T-helper 1 cell treated with Interleukin-12 subunit alpha and Interleukin-12 subunit beta and Interleukin-4 antibody, amounts not matched to agents 30 ng/mL and 1 ng/mL, for 36 hours (primary cell): ENCODE data around the gene FARP2. TPM values are rescaled to one million over a fixed set of nuclear protein-coding genes. Genes with fewer than 3 reads are reported as not detected.
"Not testable (repeated sequence)": the region's sequence is repeated elsewhere in the genome, so short reads cannot be mapped to it uniquely, and the experiment has no call there.

ENCODE experiments used
- intact Hi-C: fragments of 100-400 bp; cut with micrococcal nuclease; formaldehyde crosslinking; loops from one replicate; pipeline ENCODE4 v1.15.1; 2024
- total RNA-seq: library from RNA; stranded (reverse); gene quantifications from 2 replicates; pipeline ENCODE4 v1.2.3, GENCODE V29; 2022

Gene FARP2
- total RNA-seq, 1 donor from 2014 or later: 20.5 TPM

- intact Hi-C loops: no loop called here
These were observed 166.4 kb downstream of the FARP2 start for GRCh38 chr2:241522477-241522876.

DNA sequence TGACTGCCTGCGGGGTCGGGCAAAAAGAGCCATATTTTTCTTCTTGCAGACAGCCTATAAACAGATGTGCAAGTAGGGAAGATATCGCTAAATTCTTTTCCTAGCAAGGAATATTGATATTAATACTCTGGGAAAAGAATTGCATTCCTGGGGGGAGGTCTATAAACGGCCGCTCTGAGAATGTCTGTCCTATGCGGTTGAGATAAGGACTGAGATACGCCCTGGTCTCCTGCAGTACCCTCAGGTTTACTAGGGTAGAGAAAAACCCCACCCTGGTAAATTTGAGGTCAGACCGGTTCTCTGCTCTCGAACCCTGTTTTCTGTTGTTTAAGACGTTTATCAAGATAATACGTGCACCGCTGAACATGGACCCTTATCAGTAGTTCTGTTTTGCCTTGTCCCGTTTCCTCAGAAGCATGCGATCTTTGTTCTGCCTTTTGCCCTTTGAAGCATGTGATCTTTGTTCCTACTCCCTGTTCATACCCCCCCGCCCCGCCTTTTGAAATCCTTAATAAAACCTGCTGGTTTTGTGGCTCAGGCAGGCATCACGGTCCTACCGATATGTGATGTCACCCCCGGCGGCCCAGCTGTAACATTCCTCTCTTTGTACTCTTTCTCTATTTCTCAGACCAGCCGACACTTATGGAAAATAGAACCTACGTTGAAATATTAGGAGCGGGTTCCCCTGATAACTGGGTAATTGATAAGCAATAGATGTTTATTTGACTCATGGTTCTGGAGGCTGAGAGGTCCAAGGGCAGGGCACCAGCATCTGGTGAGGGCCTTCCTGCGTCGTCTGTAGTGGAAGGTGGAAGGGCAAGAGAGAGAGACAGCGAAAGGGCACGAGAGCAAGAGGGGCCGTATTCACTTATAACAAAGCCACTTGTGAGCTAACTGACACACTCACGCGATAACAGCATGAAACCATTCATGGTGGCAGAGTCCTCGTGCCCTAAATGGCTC, 170.0 kb downstream of the FARP2 start:
- intact Hi-C loops: not testable (repeated sequence)

GRCh38 chr2:241530571-241530970, 174.5 kb downstream of the FARP2 start:
- intact Hi-C loops: no loop called here

DNA sequence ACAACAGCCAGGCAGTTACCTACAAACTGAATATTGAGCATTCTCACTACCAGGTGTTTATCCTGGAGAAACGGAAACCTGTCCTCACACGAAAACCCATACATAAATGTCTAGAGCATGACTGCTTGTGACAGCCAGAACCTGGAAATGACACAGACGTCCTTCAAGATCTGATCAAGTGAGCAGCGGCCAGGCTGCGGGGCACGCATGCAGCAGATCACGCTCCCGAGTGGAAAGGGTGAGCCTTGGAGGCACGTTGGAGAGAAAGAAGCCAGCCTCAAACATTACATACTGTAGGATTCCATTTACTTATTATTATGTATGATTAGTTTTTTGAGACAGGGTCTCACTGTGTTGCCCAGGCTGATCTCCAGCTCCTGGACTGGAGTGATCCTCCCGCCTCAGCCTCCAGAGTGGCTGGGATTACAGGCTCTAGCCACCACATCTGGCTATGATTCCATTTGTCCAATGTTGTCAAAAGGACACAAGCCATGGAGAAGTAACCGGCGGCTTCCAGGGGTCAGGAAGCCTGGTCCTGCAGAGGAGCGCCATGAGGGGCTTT, 175.2 kb downstream of the FARP2 start:
- intact Hi-C loops: no loop called here

- intact Hi-C loops: no loop called here
These were observed 176.1 kb downstream of the FARP2 start for GRCh38 chr2:241532168-241532567.

GRCh38 chr2:241532733-241533601, 176.9 kb downstream of the FARP2 start:
- intact Hi-C loops: loop anchor here (1.0 kb wide), 1 partner anchor 29 kb away; no protein-coding TSS in a partner anchor

GRCh38 chr2:241534293-241534692, 178.2 kb downstream of the FARP2 start:
- intact Hi-C loops: no loop called here

GRCh38 chr2:241534701-241535375, 178.8 kb downstream of the FARP2 start:
- intact Hi-C loops: no loop called here

DNA sequence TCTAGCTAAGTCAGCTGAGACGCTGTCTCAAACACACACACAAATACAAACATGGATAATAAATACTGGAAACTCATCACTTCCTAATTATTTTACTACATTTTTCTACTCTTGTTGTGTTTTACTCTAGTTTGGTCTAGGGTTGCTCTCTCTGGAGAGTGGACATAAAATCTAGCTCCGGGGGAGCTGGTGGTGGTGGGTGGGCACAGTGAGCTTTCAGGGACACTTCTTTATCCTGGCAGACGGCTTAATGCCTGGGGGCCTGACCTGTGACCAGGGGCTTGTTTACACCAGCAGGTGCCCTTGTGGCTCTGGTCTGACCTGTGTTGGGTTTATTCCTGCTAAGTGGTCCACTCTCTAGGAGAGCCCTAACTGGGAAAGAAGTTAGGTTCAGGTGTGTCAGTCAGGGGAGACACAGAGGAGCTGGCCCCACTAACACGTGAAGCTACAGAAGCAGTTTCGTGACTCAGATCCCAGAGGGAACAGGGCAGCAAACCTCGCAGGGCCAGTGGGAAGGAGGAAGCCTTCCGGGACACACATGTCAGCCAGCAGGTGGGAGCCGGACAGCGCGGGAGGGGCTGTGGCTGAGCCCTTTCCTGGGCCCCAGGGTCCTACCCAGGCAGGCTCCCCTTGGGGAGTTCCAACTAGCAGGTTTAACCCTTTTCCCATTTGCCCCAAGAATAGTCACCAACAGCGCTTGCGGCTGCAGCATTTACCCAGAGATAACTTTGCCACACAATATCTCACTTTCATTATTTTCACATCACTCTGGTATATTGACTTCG, 180.0 kb downstream of the FARP2 start:
- intact Hi-C loops: no loop called here

GRCh38 chr2:241538838-241539615, 182.9 kb downstream of the FARP2 start:
- intact Hi-C loops: no loop called here

DNA sequence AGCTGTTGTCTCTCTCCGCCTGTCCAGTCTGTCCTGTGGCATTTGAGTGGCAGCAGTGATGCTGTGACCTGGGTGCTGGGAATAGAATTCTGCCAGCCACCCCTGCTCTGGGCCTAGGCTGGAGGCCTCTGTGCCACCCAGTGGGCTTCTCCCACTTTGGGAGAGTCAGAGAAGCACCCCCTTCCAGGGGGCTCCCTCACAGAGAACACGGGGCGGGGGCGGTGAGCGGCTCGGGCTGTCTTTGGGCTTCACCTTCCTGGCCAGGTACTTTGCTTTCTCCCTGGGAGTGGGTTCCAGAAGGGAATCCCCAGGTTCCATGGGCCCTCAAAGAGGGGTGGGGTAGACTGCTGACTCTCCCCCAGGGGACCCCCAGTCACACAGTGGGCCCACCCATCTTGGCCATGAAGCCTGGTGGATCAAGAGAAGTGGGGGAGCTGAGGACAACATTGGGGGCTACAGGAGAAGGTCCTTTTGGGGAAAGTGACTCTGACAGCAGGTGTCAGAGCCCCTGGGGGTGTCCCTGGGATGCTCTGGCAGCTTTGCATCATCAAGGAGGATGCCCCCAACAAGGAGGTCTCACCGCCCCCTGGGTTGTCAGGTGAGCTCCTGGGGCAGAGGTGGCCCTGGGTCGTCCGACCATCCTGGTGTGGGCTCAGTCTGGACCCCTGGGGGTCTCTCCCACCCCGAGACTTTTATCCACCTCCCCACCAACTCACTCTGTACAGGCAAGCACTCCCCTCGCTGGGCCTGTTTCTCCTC, 183.7 kb downstream of the FARP2 start:
- intact Hi-C loops: no loop called here

GRCh38 chr2:241540401-241540770, 184.3 kb downstream of the FARP2 start:
- intact Hi-C loops: no loop called here

GRCh38 chr2:241540771-241541561, 184.9 kb downstream of the FARP2 start:
- intact Hi-C loops: loop anchor here (1.0 kb wide), 5 partner anchors 33 to 340 kb away; partner anchors contain the start of genes D2HGDH, FARP2 and STK25

GRCh38 chr2:241541564-241542277, 185.6 kb downstream of the FARP2 start:
- intact Hi-C loops: loop anchor here (1.0 kb wide), 5 partner anchors 33 to 340 kb away; partner anchors contain the start of genes D2HGDH, FARP2 and STK25

DNA sequence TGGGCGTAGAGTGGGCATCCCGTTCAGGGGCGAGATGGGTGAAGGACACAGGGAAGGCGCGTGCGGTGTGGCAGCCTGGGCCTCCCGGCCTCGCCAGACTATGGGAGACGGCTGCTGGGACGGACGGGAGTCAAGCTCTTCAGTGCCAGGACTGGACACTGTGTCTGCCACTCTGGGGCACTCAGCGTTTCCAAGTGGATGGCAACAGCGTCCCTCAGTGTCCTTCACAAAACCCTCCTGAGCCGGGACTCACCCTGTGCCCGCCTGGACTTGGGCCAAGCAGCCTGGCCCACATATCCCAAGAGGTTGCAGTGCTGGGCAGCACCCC, 186.2 kb downstream of the FARP2 start:
- intact Hi-C loops: no loop called here
